Stimulated activated naive CD8-positive, alpha-beta T cell treated with anti-CD3 and anti-CD28 coated beads, Interleukin-15, amount 100 ng/mL, for 72 hours (primary cell): ENCODE results near the gene GSTM4.
"Not testable (repeated sequence)": the region's sequence is repeated elsewhere in the genome, so short reads cannot be mapped to it uniquely, and the experiment has no call there.

Experiments
- ATAC-seq: fragments of 150-1000 bp; cut with Tn5 transposase; 2 replicates; pipeline ENCODE4 v1.10.0; 2021; ENCODE audit warnings: mild to moderate bottlenecking, moderate library complexity
- DNase-seq, 2 donors: peaks; one replicate each; pipeline ENCODE4 v3.0.0; 2021 to 2022
- H3K27ac Mint-ChIP-seq, 2 donors: one replicate each; pipeline ENCODE4 v1.8.0; 2022; ENCODE audit warnings: mild to moderate bottlenecking in 2 of 2, mixed read lengths in 2 of 2, moderate library complexity in 2 of 2
- H3K27me3 Mint-ChIP-seq: one replicate; pipeline ENCODE4 v1.8.0; 2022; ENCODE audit warnings: mixed read lengths
- H3K4me1 Mint-ChIP-seq: one replicate; pipeline ENCODE4 v1.8.0; 2022; ENCODE audit warnings: mild to moderate bottlenecking, mixed read lengths
- H3K4me3 Mint-ChIP-seq, 2 donors: one replicate each; pipeline ENCODE4 v1.8.0; 2022; ENCODE audit warnings: mild to moderate bottlenecking in 2 of 2, mixed read lengths in 2 of 2, moderate library complexity in 1 of 2
- H3K9me3 Mint-ChIP-seq, 2 donors: one replicate each; pipeline ENCODE4 v1.8.0; 2022; ENCODE audit warnings: mixed read lengths in 2 of 2

GSTM4 gene

GRCh38 chr1:109667452-109668122 lies 11.7 kb downstream of the GSTM4 start, which contains the start of gene GSTM2:
Gene GSTM2, plus strand, starts transcription at chr1:109668057. Its CDS starts 59 bp downstream, at chr1:109668116.
- H3K27me3 Mint-ChIP-seq, result no peaks in the 10 kb centered on the region
- H3K4me3 Mint-ChIP-seq, result peak within 1 kb of the TSS; percentile 82 to 87
- H3K27ac Mint-ChIP-seq, result peak within 1 kb of the TSS; percentile 38 to 44
- peak; percentile 66 to 81 for DNase-seq
- H3K9me3 Mint-ChIP-seq, result no peaks in the 10 kb centered on the region
- peak; percentile 97 for ATAC-seq
- H3K4me1 Mint-ChIP-seq, result peaks cover 30% of the 10 kb centered on the region

- DNase-seq, result no peak
- peaks cover 30% of the 10 kb centered on the region for H3K4me1 Mint-ChIP-seq
- no peaks in the 10 kb centered on the region for H3K27me3 Mint-ChIP-seq
- H3K9me3 Mint-ChIP-seq, result no peaks in the 10 kb centered on the region
- H3K27ac Mint-ChIP-seq, result peak overlapping the region in 1 of 2 donors; percentile 38
- ATAC-seq, result peak; percentile 36
- H3K4me3 Mint-ChIP-seq, result peak overlapping the region; percentile 82 to 87
Measured at GRCh38 chr1:109668123-109668775, 12.3 kb downstream of the GSTM4 start.

GRCh38 chr1:109669246-109669948 lies 13.5 kb downstream of the GSTM4 start:
- Mint-ChIP-seq H3K4me1 (peaks cover 30% of the 10 kb centered on the region), H3K27ac (no peak overlapping the region), H3K27me3 (no peaks in the 10 kb centered on the region), H3K4me3 (peak overlapping the region; percentile 46 to 78), H3K9me3 (no peaks in the 10 kb centered on the region)
- ATAC-seq (peak; percentile 23), DNase-seq (no peak)

DNA sequence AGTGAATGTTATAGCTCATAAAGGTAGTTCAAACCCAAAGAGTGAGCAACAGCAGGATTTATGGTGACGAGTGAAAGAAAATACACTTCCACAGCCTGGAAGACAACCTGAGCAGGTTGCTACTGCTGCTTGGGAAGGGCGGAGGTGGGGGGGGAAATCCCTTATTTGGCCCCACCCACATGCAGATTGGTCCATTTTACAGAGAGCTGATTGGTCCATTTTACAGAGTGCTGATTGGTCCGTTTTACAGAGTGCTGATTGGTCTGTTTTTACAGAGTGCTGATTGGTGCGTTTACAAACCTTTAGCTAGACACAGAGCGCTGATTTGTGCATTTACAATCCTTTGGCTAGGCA lies 14.0 kb downstream of the GSTM4 start:
- not testable (repeated sequence) for ATAC-seq, H3K9me3 Mint-ChIP-seq, H3K27me3 Mint-ChIP-seq, H3K27ac Mint-ChIP-seq, DNase-seq
- H3K4me1 Mint-ChIP-seq, result peaks cover 30% of the 10 kb centered on the region
- peak overlapping the region; percentile 46 to 78 for H3K4me3 Mint-ChIP-seq

- H3K27me3 Mint-ChIP-seq, result no peaks in the 10 kb centered on the region
- DNase-seq (no peak), ATAC-seq (no peak)
- no peak overlapping the region for H3K4me3 Mint-ChIP-seq
- H3K9me3 Mint-ChIP-seq, result no peaks in the 10 kb centered on the region
- peaks cover 30% of the 10 kb centered on the region for H3K4me1 Mint-ChIP-seq
- no peak overlapping the region for H3K27ac Mint-ChIP-seq
Measured at GRCh38 chr1:109671067-109671466, 15.2 kb downstream of the GSTM4 start.

- H3K9me3 Mint-ChIP-seq, DNase-seq, ATAC-seq, H3K4me3 Mint-ChIP-seq, H3K27me3 Mint-ChIP-seq, H3K27ac Mint-ChIP-seq: not testable (repeated sequence)
- H3K4me1 Mint-ChIP-seq, result peaks cover 14% of the 10 kb centered on the region
Measured at GRCh38 chr1:109673861-109674260, 18.0 kb downstream of the GSTM4 start.

DNA sequence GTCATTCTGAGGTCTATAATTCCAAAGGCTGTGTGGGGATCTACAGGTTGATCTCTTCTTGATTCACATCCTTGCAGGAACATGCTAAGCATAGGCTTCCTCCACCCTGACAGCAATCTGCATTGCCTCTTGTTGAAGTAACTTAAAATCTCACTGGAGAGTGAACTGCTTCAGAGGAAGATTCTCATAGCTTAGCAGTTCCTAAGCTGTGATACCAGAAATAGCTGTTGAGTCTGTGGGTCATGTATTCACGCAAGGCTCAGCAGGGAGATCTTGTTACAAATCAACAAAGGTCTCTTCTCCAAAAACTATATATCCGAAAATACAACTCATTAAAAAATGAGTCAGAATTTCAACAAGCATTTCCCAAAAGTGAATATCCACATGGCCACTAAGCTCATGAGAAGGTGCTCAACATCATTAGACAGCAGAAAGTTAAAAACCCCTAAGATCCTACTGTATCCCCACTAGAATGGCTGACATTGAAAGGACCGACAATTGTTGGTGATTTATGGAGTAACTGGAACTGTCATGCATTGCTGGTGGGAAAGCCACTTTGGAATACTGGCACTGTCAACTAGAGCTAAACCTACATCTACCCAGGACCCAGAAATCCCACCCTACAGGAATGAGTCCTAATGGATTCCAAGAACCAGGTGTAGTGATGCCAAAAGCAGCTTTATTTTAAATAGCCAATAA lies 20.9 kb downstream of the GSTM4 start:
- not testable (repeated sequence) for H3K4me3 Mint-ChIP-seq, H3K27ac Mint-ChIP-seq, H3K9me3 Mint-ChIP-seq, ATAC-seq, H3K27me3 Mint-ChIP-seq, DNase-seq, H3K4me1 Mint-ChIP-seq

GRCh38 chr1:109677459-109677858 lies 21.6 kb downstream of the GSTM4 start:
- Mint-ChIP-seq H3K4me3 (no peak overlapping the region), H3K4me1 (no peaks in the 10 kb centered on the region), H3K9me3 (no peaks in the 10 kb centered on the region), H3K27me3 (no peaks in the 10 kb centered on the region), H3K27ac (no peak overlapping the region)
- ATAC-seq, result no peak
- DNase-seq, result no peak

GRCh38 chr1:109678637-109679036 lies 22.7 kb downstream of the GSTM4 start:
- not testable (repeated sequence) for H3K27me3 Mint-ChIP-seq, DNase-seq, H3K4me1 Mint-ChIP-seq, ATAC-seq, H3K4me3 Mint-ChIP-seq, H3K9me3 Mint-ChIP-seq, H3K27ac Mint-ChIP-seq

- not testable (repeated sequence) for H3K4me1 Mint-ChIP-seq, ATAC-seq, H3K9me3 Mint-ChIP-seq, H3K27ac Mint-ChIP-seq, H3K27me3 Mint-ChIP-seq, H3K4me3 Mint-ChIP-seq, DNase-seq
Measured at GRCh38 chr1:109684777-109685176, 28.9 kb downstream of the GSTM4 start.

DNA sequence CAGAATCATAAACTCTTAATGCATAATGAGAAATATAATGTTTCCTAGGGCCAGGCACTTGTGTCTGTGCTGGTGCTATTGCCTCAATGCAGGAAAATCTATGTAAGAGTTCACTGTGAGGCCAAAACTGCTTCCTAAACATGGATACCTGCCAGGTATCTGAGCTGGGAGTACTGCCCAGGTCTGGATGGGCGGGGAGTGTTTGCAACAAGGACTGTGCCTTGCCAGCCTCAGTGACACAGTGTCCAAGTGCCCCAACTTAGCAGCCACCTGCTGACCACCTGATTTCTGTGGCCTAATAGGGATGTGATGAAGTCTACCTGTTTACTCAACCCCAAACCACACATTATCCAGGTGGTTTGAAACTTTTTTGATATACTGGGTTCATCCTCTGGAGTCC lies 29.5 kb downstream of the GSTM4 start:
- DNase-seq, H3K27ac Mint-ChIP-seq, H3K4me1 Mint-ChIP-seq, ATAC-seq, H3K27me3 Mint-ChIP-seq, H3K4me3 Mint-ChIP-seq, H3K9me3 Mint-ChIP-seq: not testable (repeated sequence)

DNA sequence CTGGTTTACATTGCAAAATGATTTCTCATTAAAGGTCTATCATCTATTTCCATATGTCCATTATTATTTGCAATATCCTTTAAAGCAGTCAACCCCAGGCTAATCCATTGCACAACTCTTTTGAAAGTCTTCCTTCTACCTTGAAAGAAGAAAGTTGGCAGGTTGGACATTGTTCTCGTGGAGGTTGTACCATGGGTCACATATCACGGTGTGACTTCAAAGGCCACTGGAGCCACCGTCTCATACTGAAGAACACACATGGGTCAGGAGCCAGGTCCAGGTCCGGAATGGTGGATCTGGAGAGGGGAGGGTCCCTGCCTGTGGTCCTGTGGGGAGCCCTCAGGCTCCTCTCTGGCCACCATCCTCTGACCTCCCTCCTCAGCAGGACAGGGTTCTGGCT lies 30.0 kb downstream of the GSTM4 start:
- not testable (repeated sequence) for H3K4me3 Mint-ChIP-seq, H3K27ac Mint-ChIP-seq, H3K27me3 Mint-ChIP-seq, ATAC-seq, DNase-seq, H3K4me1 Mint-ChIP-seq, H3K9me3 Mint-ChIP-seq

- H3K9me3 Mint-ChIP-seq, DNase-seq, H3K4me1 Mint-ChIP-seq, ATAC-seq, H3K27me3 Mint-ChIP-seq, H3K27ac Mint-ChIP-seq, H3K4me3 Mint-ChIP-seq: not testable (repeated sequence)
Measured at GRCh38 chr1:109687109-109687508, 31.2 kb downstream of the GSTM4 start.

GRCh38 chr1:109687641-109688499 lies 32.0 kb downstream of the GSTM4 start, which contains the start of gene GSTM1:
Gene GSTM1, plus strand, starts transcription at chr1:109687817. Its CDS starts 57 bp downstream, at chr1:109687874.
- Mint-ChIP-seq H3K4me1 (no peaks in the 10 kb centered on the region), H3K4me3 (no peak within 1 kb of the TSS), H3K27me3 (no peaks in the 10 kb centered on the region), H3K9me3 (no peaks in the 10 kb centered on the region), H3K27ac (no peak within 1 kb of the TSS)
- no peak for ATAC-seq
- no peak for DNase-seq
